Stimulated activated CD8-positive, alpha-beta memory T cell treated with anti-CD3 and anti-CD28 coated beads, Interleukin-4, amount 100 ng/mL, for 4 hours (primary cell): ENCODE measurements around the gene NUDT13.

Experiments
- DNase-seq, 2 donors: peaks; one replicate each; pipeline ENCODE4 v3.0.0-alpha.2; 2020; ENCODE audit warnings: low read depth in 2 of 2, low spot score in 1 of 2

The NUDT13 gene

GRCh38 chr10:73110345-73110849 lies at the start of gene NUDT13:
TSS of gene NUDT13 (plus strand) at chr10:73110455. CDS start at chr10:73114366, 3,911 bp downstream.
- DNase-seq: peak in 1 of 2 donors; percentile 2

GRCh38 chr10:73060738-73061635 lies 49.3 kb upstream of the NUDT13 start:
- DNase-seq: no peak

- no peak for DNase-seq
Measured at GRCh38 chr10:73061743-73062142, 48.5 kb upstream of the NUDT13 start.

GRCh38 chr10:73065441-73065840 lies 44.8 kb upstream of the NUDT13 start:
- no peak for DNase-seq

GRCh38 chr10:73073627-73074026 lies 36.6 kb upstream of the NUDT13 start:
- no peak for DNase-seq

- DNase-seq: no peak
Measured at GRCh38 chr10:73075829-73076228, 34.4 kb upstream of the NUDT13 start.

GRCh38 chr10:73076360-73077183 lies 33.7 kb upstream of the NUDT13 start:
- no peak for DNase-seq

- no peak for DNase-seq
Measured at GRCh38 chr10:73079779-73080541, 30.3 kb upstream of the NUDT13 start.

GRCh38 chr10:73083221-73083620 lies 27.0 kb upstream of the NUDT13 start:
- no peak for DNase-seq

GRCh38 chr10:73084209-73084608 lies 26.0 kb upstream of the NUDT13 start:
- no peak for DNase-seq

- no peak for DNase-seq
Measured at GRCh38 chr10:73086816-73087215, 23.4 kb upstream of the NUDT13 start.

- DNase-seq: no peak
Measured at GRCh38 chr10:73088304-73088703, 22.0 kb upstream of the NUDT13 start.

- DNase-seq: no peak
Measured at GRCh38 chr10:73092830-73093229, 17.4 kb upstream of the NUDT13 start.

- no peak for DNase-seq
Measured at GRCh38 chr10:73093922-73094850, 16.1 kb upstream of the NUDT13 start.

- no peak for DNase-seq
Measured at GRCh38 chr10:73094986-73095480, 15.2 kb upstream of the NUDT13 start.

- no peak for DNase-seq
Measured at GRCh38 chr10:73095481-73096021, 14.7 kb upstream of the NUDT13 start.

GRCh38 chr10:73096041-73096448 lies 14.2 kb upstream of the NUDT13 start:
- peak; percentile 31 to 37 for DNase-seq

- DNase-seq: peak; percentile 94 to 99
Measured at GRCh38 chr10:73096449-73097304, 13.6 kb upstream of the NUDT13 start, which contains the start of gene P4HA1. TSS of gene P4HA1 (minus strand) at chr10:73096866. CDS start at chr10:73074883, 21,983 bp downstream.
